Kidney glomerular epithelial cell (primary cell): ENCODE data around the gene PARVA.

Experiments
- DNase-seq: peaks from one replicate; lab custom pipeline; 2025; lab: John Stamatoyannopoulos, UW

The PARVA gene

DNA sequence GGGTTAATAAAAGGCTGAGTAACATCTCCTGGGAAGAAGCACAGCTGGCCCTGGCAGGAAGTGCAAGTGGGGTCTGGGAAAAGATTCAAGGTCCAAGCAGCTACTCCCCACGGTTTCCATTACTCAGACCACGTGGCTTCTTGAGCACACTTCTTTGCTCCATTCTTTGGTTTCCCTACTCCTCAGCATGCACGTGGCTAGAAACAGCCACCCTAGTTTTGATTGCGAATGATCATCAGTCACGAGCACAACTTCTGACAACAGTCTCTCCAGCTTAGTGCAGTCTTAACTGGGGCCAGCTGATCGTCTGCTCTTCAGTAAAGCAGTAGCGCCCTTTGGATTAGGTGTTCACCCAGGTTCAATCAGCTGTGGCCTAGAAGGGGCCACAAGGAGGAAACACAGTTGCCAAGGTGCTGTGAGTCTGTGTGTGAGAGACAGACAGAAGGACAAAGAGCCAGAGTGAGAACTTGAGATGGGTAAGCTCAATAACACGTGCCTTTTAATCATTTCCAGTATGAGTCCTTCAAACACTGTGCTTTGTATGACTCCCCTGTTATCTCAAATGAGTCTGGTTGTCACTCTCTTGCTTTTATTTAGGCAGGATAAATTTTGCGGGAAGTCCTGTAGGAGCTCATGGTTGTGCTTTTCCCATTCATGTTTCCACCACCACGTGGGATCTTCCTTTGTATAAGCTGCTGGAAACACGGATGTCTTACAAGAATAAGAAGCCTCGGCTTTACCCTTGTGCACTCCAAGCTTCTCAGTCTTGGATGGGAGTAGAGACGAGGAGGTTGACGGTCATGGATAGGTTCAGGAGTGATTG, 901 bp upstream of the PARVA start:
- peak; percentile 20 for DNase-seq

DNA sequence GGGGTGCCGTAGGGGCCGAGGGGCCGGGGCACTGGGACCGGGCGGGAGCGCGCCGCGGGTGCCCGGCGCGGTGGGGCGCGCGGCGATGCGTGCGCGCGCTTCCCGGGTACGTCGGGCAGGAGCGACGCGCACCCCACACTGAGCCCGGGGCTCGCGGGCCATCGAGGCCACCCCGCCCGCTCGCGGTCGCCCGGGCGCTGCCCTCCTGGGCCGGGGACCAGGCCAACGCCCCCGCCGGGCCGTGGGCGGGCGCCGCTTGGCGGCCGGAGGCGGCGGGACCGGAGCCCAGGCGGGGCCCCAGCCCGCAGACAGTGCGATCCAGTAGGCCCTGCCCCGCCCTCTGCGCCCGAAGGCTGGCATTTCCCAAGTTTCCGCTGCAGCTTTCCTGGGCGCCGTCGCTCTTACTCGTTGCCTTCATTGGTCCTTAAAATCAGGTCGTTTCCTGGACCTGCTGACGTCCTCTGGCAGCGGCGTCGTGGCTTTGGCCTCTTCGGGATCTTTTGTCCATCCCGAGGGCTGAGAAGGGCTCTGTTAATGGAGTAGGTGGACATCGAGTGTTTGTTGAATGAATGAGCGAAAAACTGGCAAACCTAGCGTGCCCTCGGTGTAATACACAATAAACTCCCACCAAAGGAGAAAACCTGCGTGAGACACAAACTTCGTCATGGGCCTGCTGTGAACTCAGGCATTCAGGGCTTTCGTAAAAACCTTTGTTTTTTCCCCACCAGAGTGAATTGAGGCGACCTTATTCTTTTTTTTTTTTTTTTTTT, 638 bp downstream of the PARVA start:
- peak; percentile 79 for DNase-seq

GRCh38 chr11:12380565-12381325, 3.4 kb downstream of the PARVA start:
- DNase-seq = no peak

DNA sequence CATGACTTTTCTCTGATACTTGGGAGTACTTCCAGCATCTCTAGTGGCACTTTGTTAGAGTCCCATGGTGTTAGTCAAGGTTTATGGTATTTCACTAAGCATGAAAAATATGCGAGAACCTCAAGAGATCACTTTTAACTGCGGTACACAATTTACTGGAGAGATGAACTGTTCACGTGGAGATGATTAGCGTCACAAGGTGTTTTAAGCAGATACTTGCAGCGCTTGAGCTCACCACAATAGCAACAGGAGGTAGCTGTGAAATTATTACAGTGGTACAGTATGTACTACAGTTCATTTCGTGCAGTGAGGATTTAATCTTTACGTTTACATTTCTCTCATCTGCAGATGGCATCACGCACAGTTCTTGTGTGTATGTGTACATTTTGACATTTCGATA, 4.5 kb downstream of the PARVA start:
- DNase-seq = no peak

DNA sequence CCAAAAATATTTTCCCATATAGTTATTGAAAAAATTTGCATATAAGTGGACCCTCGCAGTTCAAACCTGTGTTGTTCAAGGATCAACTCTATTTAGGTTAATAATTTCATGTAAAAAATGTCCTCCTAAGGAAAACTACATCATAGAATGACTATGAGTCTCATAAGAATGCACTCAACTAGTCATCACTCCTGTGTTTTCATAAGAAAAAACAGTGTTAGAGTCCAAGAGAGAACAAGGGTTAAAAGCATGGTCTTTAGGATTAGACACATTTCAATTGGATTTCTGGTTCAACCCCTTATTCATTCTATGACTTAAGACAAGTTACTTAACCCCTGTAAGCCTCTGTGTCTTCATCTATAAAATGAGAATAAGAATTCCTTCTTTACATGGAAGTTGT, 5.1 kb downstream of the PARVA start:
- DNase-seq = no peak

DNA sequence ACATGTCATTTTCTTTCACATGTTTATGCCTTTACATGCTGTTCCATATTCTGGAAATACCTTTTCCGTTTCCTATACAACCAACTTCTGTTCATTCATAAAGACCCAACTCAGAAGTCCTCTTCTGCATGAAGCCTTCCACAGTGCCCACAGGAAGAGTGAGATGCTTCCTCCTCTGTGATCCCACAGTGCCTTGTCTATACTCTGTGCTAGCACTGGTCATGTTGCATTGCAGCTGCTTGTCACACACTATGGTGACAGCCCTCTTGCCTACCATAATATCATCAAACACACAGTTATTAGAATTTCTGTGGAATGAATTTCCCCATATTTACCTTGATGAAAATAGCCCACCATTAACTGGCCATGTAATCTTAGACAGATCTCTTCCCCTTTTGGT, 8.9 kb downstream of the PARVA start:
- DNase-seq = no peak

DNA sequence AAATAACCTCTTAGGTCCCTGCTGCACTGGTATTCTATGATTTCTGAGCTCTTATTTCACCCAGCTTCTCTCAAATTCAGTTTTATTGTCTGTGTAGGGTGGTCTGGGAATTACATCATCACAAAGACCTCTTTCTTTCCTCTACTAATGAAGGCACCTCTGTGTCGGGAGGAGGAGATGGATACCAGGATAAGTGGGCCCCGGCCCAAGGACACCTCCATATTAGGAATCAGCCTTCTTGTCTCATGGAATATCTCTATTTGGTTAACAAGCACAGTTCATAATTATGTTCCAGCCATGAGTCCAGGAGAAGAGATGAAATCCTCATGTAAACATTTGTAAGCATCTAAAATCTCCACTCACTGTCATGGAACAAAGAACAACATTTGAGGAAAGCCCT, 9.4 kb downstream of the PARVA start:
- DNase-seq = no peak

- DNase-seq = no peak
Measured at GRCh38 chr11:12388173-12388572, 10.8 kb downstream of the PARVA start.

- no peak for DNase-seq
Measured at GRCh38 chr11:12388939-12389670, 11.7 kb downstream of the PARVA start.

DNA sequence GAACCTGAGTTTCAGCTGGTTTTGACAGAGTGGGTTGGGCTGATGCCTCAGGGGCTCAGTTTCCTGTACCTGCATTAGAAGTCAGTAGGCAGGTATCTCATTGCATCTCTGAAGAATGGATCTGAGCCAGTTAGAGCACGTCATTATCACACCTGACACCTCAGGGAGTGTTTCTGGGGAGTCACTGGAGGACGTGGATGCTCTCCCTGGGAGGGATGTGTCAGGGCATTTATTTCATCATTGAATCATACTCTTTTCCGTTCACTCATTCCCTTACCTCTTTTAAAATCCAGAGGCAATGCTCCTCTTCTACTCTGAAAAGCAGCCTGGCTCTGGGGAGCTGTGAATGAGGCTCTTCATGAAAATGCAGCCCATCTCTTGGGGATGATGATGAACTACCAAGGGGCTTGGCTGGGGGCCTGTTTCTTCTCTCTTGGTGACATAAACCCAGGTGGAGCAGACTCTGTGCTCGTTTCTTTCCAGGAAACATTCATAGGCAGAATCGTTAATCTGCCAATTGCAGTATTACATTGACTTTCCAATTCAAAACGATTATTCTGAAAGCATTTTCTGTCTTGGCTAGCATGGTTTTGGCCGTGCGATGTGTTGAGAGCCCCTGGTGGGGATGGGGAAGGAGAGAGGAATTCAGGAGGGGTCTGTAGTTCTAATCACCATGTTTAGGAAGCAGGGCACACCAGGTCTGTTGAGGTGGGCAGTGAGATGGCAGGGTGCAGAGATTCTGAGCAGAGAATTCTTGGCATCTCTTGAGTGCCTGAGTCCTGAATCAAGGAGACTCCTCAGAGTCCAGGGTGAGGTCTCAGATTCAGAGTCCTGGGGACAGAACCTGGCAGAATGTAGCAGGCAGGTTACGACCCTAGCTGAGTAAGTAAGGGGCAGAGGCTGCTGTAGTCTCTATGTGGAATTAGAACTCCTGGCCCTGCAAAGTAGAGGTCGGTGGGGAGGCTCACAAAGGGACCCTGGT, 12.6 kb downstream of the PARVA start:
- no peak for DNase-seq

DNA sequence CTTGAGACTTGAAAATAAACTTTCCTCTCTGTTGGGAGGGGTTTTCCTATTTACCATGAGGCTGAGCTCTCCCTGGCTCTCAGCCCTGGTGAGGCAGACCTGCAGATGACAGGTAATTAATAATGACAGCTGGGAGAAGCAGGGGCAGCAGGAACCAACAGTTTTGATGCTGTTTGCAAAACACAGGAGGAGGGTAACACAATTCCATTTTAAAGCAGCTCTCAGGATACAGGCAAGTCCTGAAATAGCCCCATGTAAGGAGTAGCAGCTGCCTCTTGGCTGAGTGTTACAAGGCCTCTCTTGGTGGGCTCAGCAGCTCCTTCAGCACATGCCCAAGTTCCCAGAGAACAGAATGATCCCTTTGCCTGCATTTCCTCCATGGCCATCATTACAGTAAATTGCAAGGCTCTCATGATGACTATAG, 13.3 kb downstream of the PARVA start:
- no peak for DNase-seq

GRCh38 chr11:12392672-12393071, 15.3 kb downstream of the PARVA start:
- DNase-seq = no peak

- no peak for DNase-seq
Measured at GRCh38 chr11:12393691-12394090, 16.3 kb downstream of the PARVA start.

DNA sequence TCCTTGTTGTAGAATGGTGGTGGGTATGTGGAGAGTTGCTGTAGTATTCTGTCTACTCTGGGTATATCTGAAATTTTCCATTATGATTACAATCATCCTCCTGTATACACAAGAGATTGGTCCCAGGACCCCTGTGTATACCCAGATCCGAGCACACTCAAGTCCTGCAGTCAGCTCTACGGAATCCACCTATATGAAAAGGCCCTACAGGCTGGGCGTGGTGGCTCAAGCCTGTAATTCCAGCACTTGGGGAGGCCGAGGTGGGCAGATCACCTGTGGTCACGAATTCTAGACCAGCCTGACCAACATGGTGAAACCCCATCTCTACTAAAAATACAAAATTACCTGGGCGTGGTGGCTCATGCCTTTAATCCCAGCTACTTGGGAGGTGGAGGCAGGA, 17.2 kb downstream of the PARVA start:
- DNase-seq = no peak

DNA sequence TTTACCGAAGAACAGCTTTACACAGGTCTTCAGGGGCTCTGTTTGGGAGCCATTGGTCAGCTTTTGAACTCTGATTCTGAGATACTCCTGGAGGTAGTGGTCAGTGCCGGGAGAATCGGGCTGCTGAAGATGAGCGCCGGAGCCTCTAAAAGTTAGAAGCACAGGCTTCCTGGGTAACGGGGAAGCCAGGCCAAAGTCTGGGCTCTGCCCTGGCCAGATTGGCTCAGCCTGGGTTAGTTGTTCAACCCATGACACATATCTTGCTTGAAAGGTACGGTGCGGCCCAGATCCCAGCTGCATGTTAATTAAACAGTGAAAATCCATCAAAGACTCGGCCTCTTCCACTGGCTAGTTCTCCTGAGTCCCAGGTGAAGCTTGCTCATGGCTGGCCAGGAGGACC, 18.0 kb downstream of the PARVA start:
- DNase-seq = no peak

GRCh38 chr11:12397931-12398334, 20.6 kb downstream of the PARVA start:
- peak; percentile 99 for DNase-seq

DNA sequence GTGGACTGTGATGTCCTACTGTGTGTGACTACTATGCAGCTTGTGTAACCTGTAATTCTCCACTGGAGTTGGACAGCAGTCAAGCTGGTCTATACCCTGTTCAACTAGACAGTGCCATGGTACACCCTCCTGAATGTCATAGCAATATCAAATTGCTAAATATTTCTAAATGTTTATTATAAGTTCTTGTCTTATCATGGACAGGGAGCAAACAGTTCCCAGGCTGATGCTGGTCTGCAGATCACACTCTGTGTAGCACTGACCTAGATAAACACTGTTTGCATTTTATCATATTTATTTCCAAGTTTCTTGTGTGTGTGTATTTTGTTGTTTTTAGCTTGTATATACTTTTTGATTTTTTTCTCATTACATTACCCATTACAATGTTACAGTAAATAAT, 22.0 kb downstream of the PARVA start:
- no peak for DNase-seq

DNA sequence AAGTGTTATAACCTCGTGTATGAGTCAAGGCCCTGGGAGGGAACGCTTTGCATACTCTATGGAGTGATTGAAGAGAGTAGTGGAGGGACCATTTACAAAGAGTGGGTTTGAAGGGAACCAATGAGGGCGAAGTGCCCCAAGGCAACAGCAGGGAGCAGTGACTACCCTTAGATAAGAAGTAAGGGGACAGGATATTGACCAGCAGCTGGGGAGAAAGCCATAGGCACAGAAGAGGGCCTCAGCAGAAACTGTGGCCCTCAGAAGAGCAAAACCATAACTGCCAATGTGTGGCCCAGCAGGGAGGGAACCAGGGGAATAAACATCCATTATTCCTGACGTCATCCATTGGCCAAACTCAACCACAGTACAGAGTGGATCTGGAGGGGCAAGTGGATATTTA, 24.7 kb downstream of the PARVA start:
- no peak for DNase-seq

DNA sequence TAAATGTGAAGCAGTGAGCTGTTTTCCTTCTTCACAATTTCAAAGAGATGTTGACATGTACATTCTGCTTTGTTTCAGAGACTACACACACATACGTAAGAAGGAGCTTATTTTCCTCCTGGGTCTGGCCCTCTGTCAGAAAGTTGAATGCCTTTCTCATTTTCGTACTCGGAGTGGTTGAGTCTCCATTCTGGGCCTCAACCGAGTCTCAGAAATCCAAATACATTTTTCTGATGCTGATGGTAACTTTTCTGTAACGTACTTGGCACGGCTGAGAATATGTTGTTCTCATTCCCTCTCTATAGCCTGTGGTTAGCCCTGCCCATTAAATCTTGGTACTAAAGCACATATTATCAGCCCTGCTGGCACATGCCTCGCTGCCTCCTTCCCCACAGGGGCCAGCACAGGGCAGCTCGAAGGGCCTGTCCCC, 25.3 kb downstream of the PARVA start:
- no peak for DNase-seq

DNA sequence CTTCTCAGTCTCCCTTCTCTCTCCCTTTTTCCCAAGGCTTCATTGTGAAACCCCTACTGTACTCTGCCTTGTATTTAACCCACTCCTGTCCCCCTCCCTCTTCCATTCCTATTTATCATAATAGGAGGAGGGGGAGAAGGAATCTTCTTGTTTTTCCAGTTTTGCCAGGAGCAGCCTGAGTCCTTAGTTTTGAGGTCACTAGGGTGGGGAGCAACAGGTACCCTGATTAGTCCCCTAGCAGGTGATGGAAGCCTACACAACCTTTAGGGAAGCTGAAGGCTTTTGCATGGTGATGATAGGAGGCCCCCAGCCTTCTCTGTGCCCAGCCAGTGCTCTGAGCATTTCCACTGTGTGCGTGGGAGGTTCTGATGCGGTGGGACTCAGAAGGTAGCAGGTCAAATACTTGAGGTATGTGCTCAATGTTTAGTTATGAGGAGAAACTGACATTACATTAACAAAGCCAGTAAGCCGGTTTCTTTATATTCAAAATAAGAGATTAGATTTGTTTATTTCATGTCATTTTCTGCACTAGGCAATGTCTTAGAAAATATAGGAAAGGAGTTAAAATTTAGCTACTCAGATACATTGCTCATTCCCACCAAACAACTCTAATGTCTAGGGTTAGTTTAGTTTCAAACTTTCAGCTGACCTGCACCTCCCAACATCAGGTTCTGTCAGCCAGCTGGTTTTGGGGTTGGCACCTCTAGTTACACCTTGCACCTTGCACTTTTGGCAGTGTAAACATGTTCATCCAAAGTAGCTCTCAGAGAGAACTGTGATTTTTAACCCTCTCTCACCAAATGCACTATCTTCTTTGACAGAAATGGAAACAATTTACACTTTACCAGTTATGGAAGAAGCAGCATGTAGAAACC, 26.0 kb downstream of the PARVA start:
- peak; percentile 65 for DNase-seq
